A673 (cell line): Measurements from ENCODE around the gene LHFPL2.

Experiments used
- CTCF ChIP-seq: fragments of 300-800, 200-600 bp; sonication (generic); conservative IDR thresholded peaks from 2 replicates; pipeline ENCODE4 v1.5.1; 2017; ENCODE audit warnings: low read depth, mild to moderate bottlenecking, antibody characterized with exemption, low read length, moderate library complexity, mixed read lengths
- EZH2 ChIP-seq: fragments of 200-600 bp; sonication (generic); IDR thresholded peaks from 2 replicates; pipeline ENCODE4 v1.6.1; 2017; ENCODE audit warnings: borderline replicate concordance, low read depth, mild to moderate bottlenecking, mixed read lengths, antibody characterized with exemption, low read length; ENCODE audit not compliant: poor library complexity, severe bottlenecking

GRCh38 chr5:78537411-78537810 lies 111.2 kb downstream of the LHFPL2 start:
- TF ChIP-seq CTCF (no peak), EZH2 (no peak)
